H1 (cell line): Measurements from ENCODE around the gene TMEM204. TPM values are rescaled to one million over a fixed set of nuclear protein-coding genes. Genes with fewer than 3 reads are reported as not detected.

Source experiments
- CTCF ChIA-PET: fragments of 300-600 bp; sonication (Branson Sonifier 250); formaldehyde crosslinking; loops from one replicate; lab custom pipeline; 2021; ENCODE audit not compliant: partially characterized antibody; lab: Charles Lee
- POLR2A ChIA-PET: fragments of 300-600 bp; sonication (Branson Sonifier 250); formaldehyde crosslinking; loops from one replicate; lab custom pipeline; 2021; ENCODE audit warnings: inconsistent platforms; ENCODE audit not compliant: partially characterized antibody; lab: Charles Lee
- DNase-seq, 2 experiments: peaks; one replicate each; pipeline versions ENCODE4 v3.0.0 to v3.0.0-alpha.2; 2010 to 2022; ENCODE audit warnings: low spot score in 2 of 2, low read depth in 1 of 2, mixed read lengths in 1 of 2
- FAIRE-seq: peaks from 2 replicates; lab custom pipeline; 2011; peaks lifted over from hg19 to GRCh38; lab: Jason Lieb, UNC
- H2AFZ ChIP-seq: 2 replicates; pipeline ENCODE4 v1.8.1; 2012; ENCODE audit warnings: low read length, inconsistent platforms
- H2AK5ac ChIP-seq: 2 replicates; pipeline ENCODE4 v1.6.1; 2013; ENCODE audit warnings: low read depth, low read length
- H2BK120ac ChIP-seq: replicated peaks from 2 replicates; pipeline ENCODE3; 2013; ENCODE audit warnings: low read depth, low read length, inconsistent platforms
- H2BK12ac ChIP-seq: 2 replicates; pipeline ENCODE4 v1.6.1; 2013; ENCODE audit warnings: low read depth, low read length
- H2BK15ac ChIP-seq: 2 replicates; pipeline ENCODE4 v1.6.1; 2013; ENCODE audit warnings: low read length
- H2BK20ac ChIP-seq: 2 replicates; pipeline ENCODE4 v1.6.1; 2013; ENCODE audit warnings: low read length
- H2BK5ac ChIP-seq: 2 replicates; pipeline ENCODE4 v1.6.1; 2013; ENCODE audit warnings: low read depth, low read length
- H3K14ac ChIP-seq: 2 replicates; pipeline ENCODE4 v1.6.1; 2013; ENCODE audit warnings: inconsistent platforms; ENCODE audit not compliant: insufficient read length
- H3K18ac ChIP-seq: 2 replicates; pipeline ENCODE4 v1.6.1; 2013; ENCODE audit warnings: low read length; ENCODE audit errors: extremely low read depth
- H3K23ac ChIP-seq: 2 replicates; pipeline ENCODE4 v1.6.1; 2013; ENCODE audit warnings: inconsistent platforms; ENCODE audit not compliant: insufficient read length
- H3K23me2 ChIP-seq: 2 replicates; pipeline ENCODE4 v1.6.1; 2013; ENCODE audit warnings: low read depth, low read length
- H3K27ac ChIP-seq: 2 replicates; pipeline ENCODE4 v1.6.1; 2011; ENCODE audit warnings: low read depth, low read length, inconsistent platforms
- H3K27me3 ChIP-seq, 4 experiments: replicated peaks in 1 of 4; 1 replicate in 1 of 4; 2 replicates in 3 of 4; pipeline versions ENCODE4 v1.6.1 to v1.8.1; 2011 to 2013; ENCODE audit warnings: low read length in 3 of 4, mild to moderate bottlenecking in 3 of 4, inconsistent platforms in 2 of 4, mixed read lengths in 2 of 4, moderate library complexity in 1 of 4; ENCODE audit not compliant: control insufficient read depth in 3 of 4, insufficient read depth in 3 of 4; ENCODE audit errors: extremely low read depth in 1 of 4
- H3K36me3 ChIP-seq, 4 experiments: 2 replicates each; pipeline versions ENCODE4 v1.6.1 to v1.8.1; 2011 to 2013; ENCODE audit warnings: mild to moderate bottlenecking in 4 of 4, low read length in 3 of 4, moderate library complexity in 2 of 4, control low read depth in 1 of 4, inconsistent platforms in 1 of 4; ENCODE audit not compliant: insufficient read depth in 4 of 4, control insufficient read depth in 2 of 4
- H3K4ac ChIP-seq: replicated peaks from 2 replicates; pipeline ENCODE3; 2013; ENCODE audit warnings: low read length, low read depth, mixed read lengths, inconsistent platforms; ENCODE audit not compliant: insufficient read length
- H3K4me1 ChIP-seq, 4 experiments: replicated peaks in 1 of 4; 1 replicate in 1 of 4; 2 replicates in 3 of 4; pipeline versions ENCODE4 v1.6.1 to v1.8.1; 2011 to 2013; ENCODE audit warnings: low read length in 3 of 4, inconsistent platforms in 2 of 4, mixed read lengths in 1 of 4; ENCODE audit not compliant: insufficient read depth in 4 of 4, control insufficient read depth in 3 of 4
- H3K4me2 ChIP-seq, 2 experiments: 2 replicates each; pipeline versions ENCODE4 v1.6.1 to v1.8.1; 2011 to 2013; ENCODE audit warnings: low read depth in 2 of 2, low read length in 2 of 2, control low read depth in 1 of 2, inconsistent platforms in 1 of 2, mild to moderate bottlenecking in 1 of 2; ENCODE audit not compliant: insufficient read depth in 1 of 2
- H3K4me3 ChIP-seq, 4 experiments: fragments of 200-600, 300-600 bp in 1 of 4; sonication (generic), shearing (Covaris generic), sonication (Bioruptor Twin) in 1 of 4; 2 replicates each; pipeline versions ENCODE4 v1.5.1 to v1.8.1; 2011 to 2016; ENCODE audit warnings: low read length in 4 of 4, low read depth in 3 of 4, control low read depth in 2 of 4, inconsistent platforms in 2 of 4, mild to moderate bottlenecking in 2 of 4, mixed read lengths in 1 of 4, moderate library complexity in 1 of 4; ENCODE audit not compliant: insufficient read depth in 2 of 4; ENCODE audit errors: extremely low read depth in 1 of 4
- H3K56ac ChIP-seq: replicated peaks from 2 replicates; pipeline ENCODE3; 2013; ENCODE audit warnings: low read depth, mild to moderate bottlenecking, mixed read lengths, low read length, inconsistent platforms; ENCODE audit not compliant: insufficient read length
- H3K79me1 ChIP-seq: 2 replicates; pipeline ENCODE4 v1.6.1; 2013; ENCODE audit warnings: low read depth, low read length, control low read depth
- H3K79me2 ChIP-seq, 2 experiments: 2 replicates each; pipeline versions ENCODE4 v1.6.1 to v1.8.1; 2012 to 2013; ENCODE audit warnings: low read length in 2 of 2, mild to moderate bottlenecking in 2 of 2, inconsistent platforms in 1 of 2; ENCODE audit not compliant: insufficient read depth in 2 of 2, control insufficient read depth in 1 of 2
- H3K9ac ChIP-seq, 4 experiments: replicated peaks in 1 of 4; 1 replicate in 1 of 4; 2 replicates in 3 of 4; pipeline versions ENCODE4 v1.6.1 to v1.8.1; 2011 to 2013; ENCODE audit warnings: low read depth in 3 of 4, low read length in 3 of 4, control low read depth in 2 of 4, mild to moderate bottlenecking in 2 of 4, moderate library complexity in 2 of 4, inconsistent platforms in 1 of 4; ENCODE audit errors: extremely low read depth in 1 of 4
- H3K9me3 ChIP-seq, 2 experiments: 2 replicates each; pipeline versions ENCODE4 v1.6.1 to v1.8.1; 2012 to 2013; ENCODE audit warnings: mild to moderate bottlenecking in 2 of 2, moderate library complexity in 2 of 2, control low read depth in 1 of 2, inconsistent platforms in 1 of 2, low read depth in 1 of 2, low read length in 1 of 2, mixed read lengths in 1 of 2; ENCODE audit not compliant: insufficient read depth in 2 of 2
- H4K20me1 ChIP-seq, 2 experiments: replicated peaks in 1 of 2; 2 replicates each; pipeline versions ENCODE3 to v1.8.1; 2011 to 2013; ENCODE audit warnings: inconsistent platforms in 2 of 2, low read length in 2 of 2, mild to moderate bottlenecking in 1 of 2; ENCODE audit not compliant: insufficient read depth in 2 of 2, control insufficient read depth in 1 of 2
- H4K5ac ChIP-seq: 2 replicates; pipeline ENCODE4 v1.6.1; 2013; ENCODE audit warnings: low read length, low read depth, mixed read lengths, inconsistent platforms; ENCODE audit not compliant: insufficient read length
- H4K8ac ChIP-seq: 2 replicates; pipeline ENCODE4 v1.8.0; 2013; ENCODE audit warnings: mild to moderate bottlenecking, moderate library complexity, low read length, inconsistent platforms; ENCODE audit not compliant: insufficient read depth; ENCODE audit errors: extremely low read depth
- H4K91ac ChIP-seq: replicated peaks from 2 replicates; pipeline ENCODE3; 2013; ENCODE audit warnings: low read length, mixed read lengths, inconsistent platforms; ENCODE audit not compliant: insufficient read length
- BCL11A ChIP-seq, 2 experiments: IDR thresholded peaks; one replicate each; pipeline ENCODE4 v1.6.1; 2011; ENCODE audit warnings: low read depth in 2 of 2, low read length in 2 of 2, mild to moderate bottlenecking in 2 of 2
- RXRA ChIP-seq: IDR thresholded peaks from 2 replicates; pipeline ENCODE4 v1.6.1; 2011; ENCODE audit warnings: low read depth, mild to moderate bottlenecking, low read length, moderate library complexity; ENCODE audit not compliant: insufficient read depth
- WGBS, 2 experiments: shearing (Covaris generic) in 1 of 2; methylation state at CpG; one replicate each; pipeline versions ENCODE4 v1.1.6 to v1.1.7; 2013 to 2015; ENCODE audit warnings: low lambda C conversion rate in 2 of 2, mixed read lengths in 2 of 2, inconsistent platforms in 1 of 2, low coverage in 1 of 2, missing lambda C conversion rate in 1 of 2; ENCODE audit not compliant: insufficient replicate concordance in 2 of 2, insufficient coverage in 1 of 2, insufficient read length in 1 of 2; ENCODE audit errors: extremely low coverage in 1 of 2, missing lambda C conversion rate in 1 of 2; 5-methylcytosine and 5-hydroxymethylcytosine counted together
- polyA plus RNA-seq, 7 experiments: library from polyadenylated mRNA; depleted of rRNA in 3 of 7; stranded (reverse) in 5 of 7; unstranded in 2 of 7; fragments of >200 nt in 5 of 7; fragments of 200-250 nt in 2 of 7; gene quantifications; 1 replicate in 5 of 7; 2 replicates in 1 of 7; 4 replicates in 1 of 7; pipeline versions ENCODE4 v1.2.1 to v1.2.3, GENCODE V29; 2011 to 2013; ENCODE audit warnings: missing spikeins in 2 of 7, mixed read lengths in 2 of 7
- total RNA-seq: library from RNA; stranded (reverse); fragmentation: NEBNext Ultra II Directional; extraction: Animal tissue kit (Norgen Biotek cat#: 25700); gene quantifications from 2 replicates; pipeline ENCODE4 v1.2.1, GENCODE V29; 2021
- TF ChIP-seq, protein P1 (sequence below): IDR thresholded peaks from 2 replicates; pipeline ENCODE4 v1.6.1; 2012; ENCODE audit warnings: inconsistent platforms
- TF ChIP-seq, protein P2 (sequence below): IDR thresholded peaks from 2 replicates; pipeline ENCODE4 v1.6.1; 2011; ENCODE audit warnings: low read depth, mild to moderate bottlenecking, low read length; ENCODE audit not compliant: insufficient read depth

The TMEM204 gene
- total and polyA plus RNA-seq, 2 of the 8 experiments (the other 6 are each of a cell fraction or from before 2014, with no cell fraction given), result not detected

DNA sequence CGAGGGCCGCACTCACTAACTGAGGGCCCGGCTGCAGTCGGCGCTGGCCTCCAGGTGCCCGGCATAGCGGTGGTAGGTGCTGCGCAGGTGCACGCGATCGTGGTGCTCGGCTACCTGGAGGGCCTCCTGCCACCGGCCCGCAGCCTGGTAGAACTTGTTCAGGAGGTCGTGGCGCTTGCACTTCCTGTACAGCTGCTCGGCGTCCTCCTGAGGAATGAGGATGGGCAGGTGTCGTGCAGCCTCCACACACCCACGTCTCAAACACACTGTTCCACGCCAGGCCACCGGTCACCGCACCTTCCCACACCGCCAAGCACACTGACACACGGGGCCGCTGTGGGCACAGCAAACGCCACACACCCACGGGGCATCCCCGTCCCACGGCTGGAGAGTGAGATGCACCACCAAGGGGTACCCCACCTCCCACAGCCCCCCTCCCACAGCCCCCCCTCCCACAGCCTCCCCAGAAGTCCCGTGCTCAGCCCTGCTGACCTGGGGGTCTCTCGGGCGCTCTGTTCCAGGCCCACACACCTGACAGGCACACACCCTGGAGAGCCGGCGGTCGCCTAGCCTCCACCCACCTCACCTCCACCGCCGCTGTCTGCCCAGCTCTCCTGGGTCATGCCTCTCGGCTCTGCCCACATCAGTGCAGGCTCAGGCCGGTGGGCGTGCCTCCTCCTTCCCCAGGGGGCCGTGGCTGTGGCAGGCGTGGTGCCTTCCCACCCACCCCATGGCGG lies 7.4 kb upstream of the TMEM204 start:
- H3K79me2 ChIP-seq, result no peaks in the 10 kb centered on the region
- no peaks in the 10 kb centered on the region for H3K4me1 ChIP-seq
- WGBS, 2 experiments, result 92% methylated on average over 34 of the region's 44 CpGs; no CpG with 5 or more reads in 1 of the 2 experiments
- peak overlapping the region; percentile 65 for H4K91ac ChIP-seq
- no peak overlapping the region for H3K9ac ChIP-seq
- no peak overlapping the region for H3K4me2 ChIP-seq
- no peak overlapping the region for H2BK5ac ChIP-seq
- no peak overlapping the region for H2BK12ac ChIP-seq
- no peak overlapping the region for H3K4ac ChIP-seq
- ChIA-PET CTCF (interaction anchor here (1.1 kb wide), 1 partner anchor 12 kb away, joined by 3 read pairs; no protein-coding TSS in a partner anchor), POLR2A (interaction anchor here (2.0 to 5.2 kb wide), 2 partner anchors 13 to 19 kb away, joined by 5 to 56 read pairs; no protein-coding TSS in a partner anchor)
- H3K27ac ChIP-seq, result no peak overlapping the region
- H4K5ac ChIP-seq, result no peak overlapping the region
- FAIRE-seq (no peak), DNase-seq (no peak)
- no peaks in the 10 kb centered on the region for H3K79me1 ChIP-seq
- H3K23me2 ChIP-seq, result no peaks in the 10 kb centered on the region
- no peak overlapping the region for H3K18ac ChIP-seq
- 0 out of 2 replicates have a peak overlapping the region, but pooled peaks have one; percentile 25 for H4K8ac ChIP-seq
- no peak overlapping the region for H3K4me3 ChIP-seq
- H2BK15ac ChIP-seq, result no peak overlapping the region
- H4K20me1 ChIP-seq, result peaks cover 0 to 5% of the 10 kb centered on the region in 2 experiments
- H3K56ac ChIP-seq, result no peak overlapping the region
- H2AK5ac ChIP-seq, result no peak overlapping the region
- H3K9me3 ChIP-seq, result no peaks in the 10 kb centered on the region
- no peak overlapping the region for H2AFZ ChIP-seq
- no peak overlapping the region for H2BK120ac ChIP-seq
- no peak overlapping the region for H3K14ac ChIP-seq
- no peak overlapping the region for H3K23ac ChIP-seq
- H2BK20ac ChIP-seq, result no peak overlapping the region
- peaks cover 0 to 3% (median 0%) of the 10 kb centered on the region in 4 experiments; a peak in 1 of 8 replicates for H3K36me3 ChIP-seq
- H3K27me3 ChIP-seq, result no peaks in the 10 kb centered on the region
- TF ChIP-seq, protein P1, sequence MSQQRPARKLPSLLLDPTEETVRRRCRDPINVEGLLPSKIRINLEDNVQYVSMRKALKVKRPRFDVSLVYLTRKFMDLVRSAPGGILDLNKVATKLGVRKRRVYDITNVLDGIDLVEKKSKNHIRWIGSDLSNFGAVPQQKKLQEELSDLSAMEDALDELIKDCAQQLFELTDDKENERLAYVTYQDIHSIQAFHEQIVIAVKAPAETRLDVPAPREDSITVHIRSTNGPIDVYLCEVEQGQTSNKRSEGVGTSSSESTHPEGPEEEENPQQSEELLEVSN, result no peak
- TF ChIP-seq BCL11A (IDR thresholded peaks at IDR 0.05; ENCODE audit: low read depth in 2 of 2, low read length in 2 of 2) (no peak), RXRA (no peak)
- TF ChIP-seq, protein P2, sequence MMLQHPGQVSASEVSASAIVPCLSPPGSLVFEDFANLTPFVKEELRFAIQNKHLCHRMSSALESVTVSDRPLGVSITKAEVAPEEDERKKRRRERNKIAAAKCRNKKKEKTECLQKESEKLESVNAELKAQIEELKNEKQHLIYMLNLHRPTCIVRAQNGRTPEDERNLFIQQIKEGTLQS, result no peak
